SK-N-SH (cell line): Measurements from ENCODE around the gene ANKS6. TPM values are rescaled to one million over a fixed set of nuclear protein-coding genes. Genes with fewer than 3 reads are reported as not detected.

Experiments
- CTCF ChIA-PET: fragments of 300-600, 350-600 bp; formaldehyde crosslinking; extraction: SDS; loops from one replicate; lab custom pipeline; 2021; lab: Yijun Ruan, JAX
- POLR2A ChIA-PET: fragments of 350-600 bp; sonication (Branson Sonifier 250); formaldehyde crosslinking; extraction: SDS; loops from one replicate; lab custom pipeline; 2020; ENCODE audit warnings: antibody characterized with exemption, inconsistent platforms; lab: Yijun Ruan, JAX
- DNase-seq: peaks from one replicate; pipeline ENCODE4 v3.0.0; 2012
- H2AFZ ChIP-seq: fragments of 200-600 bp; sonication (generic); 2 replicates; pipeline ENCODE4 v1.8.1; 2016; ENCODE audit warnings: antibody characterized with exemption, mild to moderate bottlenecking, low read depth
- H3F3A ChIP-seq: fragments of 200-600 bp; sonication (generic); replicated peaks from 2 replicates; pipeline ENCODE3; 2016; ENCODE audit warnings: antibody characterized with exemption, mild to moderate bottlenecking; ENCODE audit not compliant: insufficient read depth
- H3K27ac ChIP-seq, 2 experiments: fragments of 200-500 bp in 1 of 2; fragments of 200-600 bp in 1 of 2; sonication (Bioruptor generic) in 1 of 2; sonication (generic), shearing (Covaris generic) in 1 of 2; 2 replicates each; pipeline versions ENCODE4 v1.5.1 to v1.6.1; 2014 to 2016; ENCODE audit warnings: low read depth in 2 of 2, inconsistent platforms in 1 of 2, low read length in 1 of 2, mild to moderate bottlenecking in 1 of 2, mixed read lengths in 1 of 2
- H3K27me3 ChIP-seq: fragments of 200-600 bp; sonication (generic), shearing (Covaris generic); 2 replicates; pipeline ENCODE4 v1.6.1; 2016; ENCODE audit warnings: mixed run types; ENCODE audit not compliant: insufficient read depth
- H3K36me3 ChIP-seq, 2 experiments: fragments of 200-500 bp in 1 of 2; fragments of 200-600 bp in 1 of 2; sonication (Bioruptor generic) in 1 of 2; sonication (generic) in 1 of 2; replicated peaks in 1 of 2; 2 replicates each; pipeline versions ENCODE3 to v1.5.1; 2014 to 2016; ENCODE audit warnings: low read length in 1 of 2, mild to moderate bottlenecking in 1 of 2; ENCODE audit not compliant: insufficient read depth in 2 of 2, control insufficient read depth in 1 of 2
- H3K4me1 ChIP-seq, 2 experiments: fragments of 200-500 bp in 1 of 2; fragments of 200-600 bp in 1 of 2; sonication (Bioruptor generic) in 1 of 2; sonication (generic), shearing (Covaris generic) in 1 of 2; 2 replicates each; pipeline versions ENCODE4 v1.5.1 to v1.6.1; 2014 to 2016; ENCODE audit warnings: low read depth in 1 of 2, low read length in 1 of 2, mixed run types in 1 of 2; ENCODE audit not compliant: insufficient read depth in 2 of 2, control insufficient read depth in 1 of 2
- H3K4me2 ChIP-seq: fragments of 200-600 bp; sonication (generic), shearing (Covaris generic); 2 replicates; pipeline ENCODE4 v1.6.1; 2017; ENCODE audit warnings: mixed run types
- H3K4me3 ChIP-seq, 2 experiments: fragments of 200-500 bp in 1 of 2; fragments of 200-600 bp in 1 of 2; sonication (Bioruptor generic) in 1 of 2; sonication (generic), shearing (Covaris generic) in 1 of 2; 2 replicates each; pipeline versions ENCODE4 v1.5.1 to v1.8.1; 2014 to 2016; ENCODE audit warnings: low read depth in 2 of 2, inconsistent platforms in 1 of 2, low read length in 1 of 2, mild to moderate bottlenecking in 1 of 2, mixed read lengths in 1 of 2, moderate library complexity in 1 of 2
- H3K79me2 ChIP-seq: fragments of 200-600 bp; sonication (generic); 2 replicates; pipeline ENCODE4 v1.8.1; 2017; ENCODE audit warnings: mild to moderate bottlenecking; ENCODE audit not compliant: insufficient read depth
- H3K9ac ChIP-seq: fragments of 200-600 bp; sonication (generic); 2 replicates; pipeline ENCODE4 v1.6.1; 2017; ENCODE audit warnings: mixed run types
- H3K9me2 ChIP-seq: fragments of 200-600 bp; sonication (generic); 2 replicates; pipeline ENCODE4 v1.6.1; 2017; ENCODE audit warnings: mixed run types
- H3K9me3 ChIP-seq: fragments of 200-600 bp; sonication (generic); 2 replicates; pipeline ENCODE4 v1.6.1; 2017; ENCODE audit warnings: mixed run types, mild to moderate bottlenecking, moderate library complexity
- H4K20me1 ChIP-seq: fragments of 200-600 bp; sonication (generic); 2 replicates; pipeline ENCODE4 v1.6.1; 2017; ENCODE audit warnings: mild to moderate bottlenecking, mixed run types; ENCODE audit not compliant: insufficient read depth
- CHD2 ChIP-seq: fragments of 150-350 bp; IDR thresholded peaks from 2 replicates; pipeline ENCODE4 v1.6.1; 2018; ENCODE audit warnings: low read length; ENCODE audit not compliant: partially characterized antibody
- EP300 ChIP-seq, 2 experiments: IDR thresholded peaks; 2 replicates each; pipeline versions ENCODE4 v1.4.0 to v1.6.1; 2012; ENCODE audit warnings: borderline replicate concordance in 1 of 2, low read depth in 1 of 2, low read length in 1 of 2
- FOXM1 ChIP-seq: IDR thresholded peaks from 2 replicates; pipeline ENCODE4 v1.4.0; 2012; ENCODE audit warnings: low read depth, mild to moderate bottlenecking
- GABPA ChIP-seq: IDR thresholded peaks from 2 replicates; pipeline ENCODE4 v1.4.0; 2012; ENCODE audit warnings: low read depth, mild to moderate bottlenecking
- GATA2 ChIP-seq: sonication (generic); formaldehyde crosslinking; IDR thresholded peaks from 2 replicates; pipeline ENCODE4 v1.5.0; 2020; ENCODE audit warnings: mild to moderate bottlenecking, missing genetic modification reagents
- MXI1 ChIP-seq: IDR thresholded peaks from 2 replicates; pipeline ENCODE4 v1.6.1; 2012; ENCODE audit warnings: mild to moderate bottlenecking, low read depth, low read length, improper control_type of control experiment
- NRF1 ChIP-seq: IDR thresholded peaks from 2 replicates; pipeline ENCODE4 v1.6.1; 2012; ENCODE audit warnings: low read depth, mild to moderate bottlenecking, low read length
- RFX5 ChIP-seq: IDR thresholded peaks from 2 replicates; pipeline ENCODE4 v1.6.1; 2012; ENCODE audit warnings: mild to moderate bottlenecking, improper control_type of control experiment, low read length
- RXRA ChIP-seq: IDR thresholded peaks from 2 replicates; pipeline ENCODE4 v1.4.0; 2012; ENCODE audit warnings: low read depth, mild to moderate bottlenecking, borderline replicate concordance
- YY1 ChIP-seq: IDR thresholded peaks from 2 replicates; pipeline ENCODE4 v1.4.0; 2012; ENCODE audit warnings: low read depth, mild to moderate bottlenecking
- WGBS: methylation state at CpG from one replicate; pipeline ENCODE4 v1.1.6; 2017; ENCODE audit warnings: low lambda C conversion rate; 5-methylcytosine and 5-hydroxymethylcytosine counted together
- polyA plus RNA-seq, 3 experiments: library from polyadenylated mRNA; depleted of rRNA; stranded (reverse); fragments of >200 nt; gene quantifications; 2 replicates each; pipeline ENCODE4 v1.2.3, GENCODE V29; 2012
- TF ChIP-seq, protein P1 (sequence below): fragments of 200-600 bp; sonication (generic); IDR thresholded peaks from 2 replicates; pipeline ENCODE4 v1.6.1; 2017; ENCODE audit warnings: antibody characterized with exemption, mild to moderate bottlenecking, moderate library complexity
- TF ChIP-seq, protein P2 (sequence below): fragments of 150-350 bp; IDR thresholded peaks from 2 replicates; pipeline ENCODE4 v1.6.1; 2016; ENCODE audit warnings: mild to moderate bottlenecking, low read depth, low read length

ANKS6 gene
- polyA plus RNA-seq, 1 of the 3 experiments (the other 2 are of a cell fraction): 29.3 TPM

DNA sequence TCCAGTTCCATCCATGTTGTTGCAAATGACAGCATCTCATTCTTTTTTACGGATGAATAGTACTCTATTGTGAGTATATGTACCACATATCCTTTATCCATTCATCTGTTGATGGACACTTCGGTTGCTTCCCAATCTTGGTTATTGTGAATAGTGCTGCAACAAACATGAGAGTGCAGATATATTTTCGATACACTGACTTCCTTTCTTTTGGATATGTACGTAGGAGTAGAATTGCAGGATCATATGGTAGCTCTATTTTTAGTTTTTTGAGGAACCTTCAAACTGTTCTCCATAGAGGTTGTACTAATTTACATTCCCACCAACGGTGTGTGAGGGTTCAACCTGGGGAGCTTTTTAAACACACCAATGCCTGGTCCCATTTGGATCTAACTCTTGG lies 33.4 kb upstream of the ANKS6 start:
- Histone ChIP-seq H3K4me3 (no peak overlapping the region), H3K9me2 (no peaks in the 10 kb centered on the region), H3K79me2 (no peaks in the 10 kb centered on the region), H3K27ac (no peak overlapping the region), H3K9me3 (no peaks in the 10 kb centered on the region), H3K4me1 (no peaks in the 10 kb centered on the region), H3F3A (no peaks in the 10 kb centered on the region), H3K9ac (no peak overlapping the region), H3K27me3 (no peaks in the 10 kb centered on the region), H3K36me3 (no peaks in the 10 kb centered on the region), H2AFZ (no peak overlapping the region), H3K4me2 (no peak overlapping the region), H4K20me1 (no peaks in the 10 kb centered on the region)
- DNase-seq: no peak
- TF ChIP-seq, protein P1, sequence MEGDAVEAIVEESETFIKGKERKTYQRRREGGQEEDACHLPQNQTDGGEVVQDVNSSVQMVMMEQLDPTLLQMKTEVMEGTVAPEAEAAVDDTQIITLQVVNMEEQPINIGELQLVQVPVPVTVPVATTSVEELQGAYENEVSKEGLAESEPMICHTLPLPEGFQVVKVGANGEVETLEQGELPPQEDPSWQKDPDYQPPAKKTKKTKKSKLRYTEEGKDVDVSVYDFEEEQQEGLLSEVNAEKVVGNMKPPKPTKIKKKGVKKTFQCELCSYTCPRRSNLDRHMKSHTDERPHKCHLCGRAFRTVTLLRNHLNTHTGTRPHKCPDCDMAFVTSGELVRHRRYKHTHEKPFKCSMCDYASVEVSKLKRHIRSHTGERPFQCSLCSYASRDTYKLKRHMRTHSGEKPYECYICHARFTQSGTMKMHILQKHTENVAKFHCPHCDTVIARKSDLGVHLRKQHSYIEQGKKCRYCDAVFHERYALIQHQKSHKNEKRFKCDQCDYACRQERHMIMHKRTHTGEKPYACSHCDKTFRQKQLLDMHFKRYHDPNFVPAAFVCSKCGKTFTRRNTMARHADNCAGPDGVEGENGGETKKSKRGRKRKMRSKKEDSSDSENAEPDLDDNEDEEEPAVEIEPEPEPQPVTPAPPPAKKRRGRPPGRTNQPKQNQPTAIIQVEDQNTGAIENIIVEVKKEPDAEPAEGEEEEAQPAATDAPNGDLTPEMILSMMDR: no peak
- TF ChIP-seq, protein P2, sequence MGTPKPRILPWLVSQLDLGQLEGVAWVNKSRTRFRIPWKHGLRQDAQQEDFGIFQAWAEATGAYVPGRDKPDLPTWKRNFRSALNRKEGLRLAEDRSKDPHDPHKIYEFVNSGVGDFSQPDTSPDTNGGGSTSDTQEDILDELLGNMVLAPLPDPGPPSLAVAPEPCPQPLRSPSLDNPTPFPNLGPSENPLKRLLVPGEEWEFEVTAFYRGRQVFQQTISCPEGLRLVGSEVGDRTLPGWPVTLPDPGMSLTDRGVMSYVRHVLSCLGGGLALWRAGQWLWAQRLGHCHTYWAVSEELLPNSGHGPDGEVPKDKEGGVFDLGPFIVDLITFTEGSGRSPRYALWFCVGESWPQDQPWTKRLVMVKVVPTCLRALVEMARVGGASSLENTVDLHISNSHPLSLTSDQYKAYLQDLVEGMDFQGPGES: no peak
- no peak for TF ChIP-seq MXI1
- no peak for TF ChIP-seq RXRA
- ChIA-PET CTCF (interaction anchor here (1.7 to 2.0 kb wide), 3 partner anchors 19 to 311 kb away, joined by 5 to 6 read pairs (median 5); no protein-coding TSS in a partner anchor), POLR2A (no interaction called here)
- 85% methylated on average over 5 of the region's 5 CpGs for WGBS

DNA sequence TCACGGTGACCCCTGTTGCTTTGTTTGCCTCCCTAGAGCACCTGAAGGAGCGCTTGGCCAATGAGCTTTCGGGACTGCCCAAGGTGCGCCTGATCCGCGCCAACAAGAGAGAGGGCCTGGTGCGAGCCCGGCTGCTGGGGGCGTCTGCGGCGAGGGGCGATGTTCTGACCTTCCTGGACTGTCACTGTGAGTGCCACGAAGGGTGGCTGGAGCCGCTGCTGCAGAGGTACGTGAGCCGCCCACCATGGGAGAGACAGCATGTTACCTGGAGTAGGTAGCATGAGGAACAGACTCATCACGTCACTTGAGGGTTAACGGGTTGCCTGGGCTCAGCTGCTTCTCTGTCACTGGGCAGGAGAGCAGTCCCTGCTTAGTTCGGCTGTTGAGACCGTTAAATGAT lies 30.4 kb upstream of the ANKS6 start:
- no peak overlapping the region for H3K9ac ChIP-seq
- no peak for TF ChIP-seq YY1
- TF ChIP-seq NRF1: no peak
- no peaks in the 10 kb centered on the region for H3K4me1 ChIP-seq
- DNase-seq: no peak
- no peaks in the 10 kb centered on the region for H4K20me1 ChIP-seq
- no peaks in the 10 kb centered on the region for H3K36me3 ChIP-seq
- ChIA-PET CTCF (interaction anchor here (1.4 kb wide), 1 partner anchor 21 kb away, joined by 4 read pairs; no protein-coding TSS in a partner anchor), POLR2A (interaction anchor here (0.6 kb wide), 1 partner anchor 9 kb away, joined by 3 read pairs; no protein-coding TSS in a partner anchor)
- H3K27ac ChIP-seq: no peak overlapping the region
- H3K9me2 ChIP-seq: no peaks in the 10 kb centered on the region
- H3K4me3 ChIP-seq: no peak overlapping the region
- no peaks in the 10 kb centered on the region for H3K9me3 ChIP-seq
- no peaks in the 10 kb centered on the region for H3K79me2 ChIP-seq
- H3F3A ChIP-seq: no peaks in the 10 kb centered on the region
- H2AFZ ChIP-seq: no peak overlapping the region
- H3K4me2 ChIP-seq: no peak overlapping the region
- WGBS: 90% methylated on average over 2 of the region's 20 CpGs
- no peaks in the 10 kb centered on the region for H3K27me3 ChIP-seq

DNA sequence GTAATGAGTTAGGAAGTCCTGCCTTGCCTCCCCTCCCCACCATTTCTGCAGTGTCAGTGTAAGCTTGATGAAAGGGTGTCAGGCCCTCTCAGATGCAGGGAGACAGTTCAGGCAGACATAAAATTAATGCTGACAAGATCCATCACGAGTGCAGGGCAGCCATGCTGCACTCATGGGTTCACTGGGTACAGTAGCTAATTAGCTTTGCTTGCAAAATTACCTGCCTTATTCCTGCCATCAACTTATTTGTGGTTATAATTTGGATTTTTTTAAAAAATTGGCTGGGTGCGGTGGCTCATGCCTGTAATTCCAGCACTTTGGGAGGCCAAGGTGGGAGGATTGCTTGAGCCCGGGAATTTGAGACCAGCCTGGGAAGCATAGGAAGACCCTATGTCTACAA lies 29.1 kb upstream of the ANKS6 start:
- H3K36me3 ChIP-seq: no peaks in the 10 kb centered on the region
- CTCF ChIA-PET: interaction anchor here (1.2 to 1.4 kb wide), 2 partner anchors 23 kb away, joined by 4 to 5 read pairs; no protein-coding TSS in a partner anchor

More for the DNA sequence above, 29.1 kb upstream of the ANKS6 start:
- 78% methylated on average over 3 of the region's 3 CpGs for WGBS
- POLR2A ChIA-PET: no interaction called here
- Histone ChIP-seq H3K4me1 (no peaks in the 10 kb centered on the region), H3K4me3 (no peak overlapping the region), H4K20me1 (no peaks in the 10 kb centered on the region), H3K9me3 (no peaks in the 10 kb centered on the region), H3K9ac (no peak overlapping the region), H3K9me2 (no peaks in the 10 kb centered on the region), H2AFZ (no peak overlapping the region), H3K27ac (no peak overlapping the region), H3F3A (no peaks in the 10 kb centered on the region), H3K27me3 (no peaks in the 10 kb centered on the region), H3K79me2 (no peaks in the 10 kb centered on the region), H3K4me2 (no peak overlapping the region)
- TF ChIP-seq GATA2 (CRISPR knock-in tag): no peak
- TF ChIP-seq GABPA: no peak
- TF ChIP-seq RFX5: no peak
- TF ChIP-seq EP300 (IDR thresholded peaks at IDR 0.05; ENCODE audit: borderline replicate concordance in 1 of 2, low read depth in 1 of 2, low read length in 1 of 2): no peak
- no peak for TF ChIP-seq FOXM1
- TF ChIP-seq MXI1: no peak
- no peak for TF ChIP-seq CHD2
- DNase-seq: no peak
